Activated T-cell treated with anti-CD3 and anti-CD28 coated beads for 48 hours (primary cell): ENCODE measurements around the gene OXTR.
"Not testable (repeated sequence)": the region's sequence is repeated elsewhere in the genome, so short reads cannot be mapped to it uniquely, and the experiment has no call there.

Source experiments
- DNase-seq: peaks from one replicate; pipeline ENCODE4 v3.0.0-alpha.2; 2020; ENCODE audit warnings: low read depth

OXTR gene

GRCh38 chr3:8741581-8742261, 27.7 kb downstream of the OXTR start:
- DNase-seq = no peak

GRCh38 chr3:8739757-8740504, 29.5 kb downstream of the OXTR start:
- no peak for DNase-seq

- DNase-seq = no peak
Observed at GRCh38 chr3:8738639-8739038, 30.8 kb downstream of the OXTR start.

- DNase-seq = no peak
Observed at GRCh38 chr3:8737823-8738222, 31.6 kb downstream of the OXTR start.

- no peak for DNase-seq
Observed at GRCh38 chr3:8737301-8737700, 32.1 kb downstream of the OXTR start.

- DNase-seq = no peak
Observed at GRCh38 chr3:8736436-8736835, 33.0 kb downstream of the OXTR start.

GRCh38 chr3:8734908-8735307, 34.5 kb downstream of the OXTR start:
- DNase-seq = no peak

- no peak for DNase-seq
Observed at GRCh38 chr3:8734137-8734878, 35.1 kb downstream of the OXTR start.

- no peak for DNase-seq
Observed at GRCh38 chr3:8733332-8734094, 35.9 kb downstream of the OXTR start, which contains the start of gene CAV3. Gene CAV3, plus strand, starts transcription at chr3:8733802. Its CDS starts 75 bp downstream, at chr3:8733877.

- DNase-seq = no peak
Observed at GRCh38 chr3:8732413-8732812, 37.0 kb downstream of the OXTR start.

GRCh38 chr3:8730656-8731055, 38.8 kb downstream of the OXTR start:
- no peak for DNase-seq

GRCh38 chr3:8729479-8729878, 39.9 kb downstream of the OXTR start:
- no peak for DNase-seq

GRCh38 chr3:8727605-8728512, 41.6 kb downstream of the OXTR start:
- DNase-seq = no peak

- no peak for DNase-seq
Observed at GRCh38 chr3:8724108-8724752, 45.2 kb downstream of the OXTR start.

GRCh38 chr3:8723612-8724011, 45.8 kb downstream of the OXTR start:
- no peak for DNase-seq

- DNase-seq = no peak
Observed at GRCh38 chr3:8722808-8723207, 46.6 kb downstream of the OXTR start.

- DNase-seq = not testable (repeated sequence)
Observed at GRCh38 chr3:8715757-8716156, 53.7 kb downstream of the OXTR start.

- no peak for DNase-seq
Observed at GRCh38 chr3:8713901-8714759, 55.3 kb downstream of the OXTR start.

GRCh38 chr3:8712908-8713255, 56.5 kb downstream of the OXTR start:
- no peak for DNase-seq
